ENCODE results near the gene PREX1. TPM values are rescaled to one million over a fixed set of nuclear protein-coding genes. Genes with fewer than 3 reads are reported as not detected.

PREX1 gene
- total RNA-seq, 1 donor from 2014 or later, result 20.8 TPM

GRCh38 chr20:48766961-48767960, 60.5 kb downstream of the PREX1 start:
- peaks cover 12% of the 10 kb centered on the region for H3K4me1 Mint-ChIP-seq (ENCODE audit: unreplicated experiment)
- peaks cover 3% of the 10 kb centered on the region for H3K36me3 Mint-ChIP-seq
- no peak overlapping the region for H3K27ac Mint-ChIP-seq
- DNase-seq (ENCODE audit: extremely low spot score, unreplicated experiment), result no peak
- no peak for TF ChIP-seq CTCF (conservative IDR thresholded peaks at IDR 0.05)
- no peaks in the 10 kb centered on the region for H3K9me3 Mint-ChIP-seq
- peaks cover 4% of the 10 kb centered on the region for H3K27me3 Mint-ChIP-seq
- H3K4me3 Mint-ChIP-seq, result no peak overlapping the region

GRCh38 chr20:48766205-48766604, 61.6 kb downstream of the PREX1 start:
- no peak for TF ChIP-seq CTCF (conservative IDR thresholded peaks at IDR 0.05)
- no peak overlapping the region for H3K4me3 Mint-ChIP-seq
- no peak overlapping the region for H3K27ac Mint-ChIP-seq
- H3K9me3 Mint-ChIP-seq, result no peaks in the 10 kb centered on the region
- H3K36me3 Mint-ChIP-seq, result peaks cover 3% of the 10 kb centered on the region
- peaks cover 12% of the 10 kb centered on the region for H3K4me1 Mint-ChIP-seq (ENCODE audit: unreplicated experiment)
- H3K27me3 Mint-ChIP-seq, result peaks cover 4% of the 10 kb centered on the region
- DNase-seq (ENCODE audit: extremely low spot score, unreplicated experiment), result no peak

GRCh38 chr20:48765359-48765758, 62.4 kb downstream of the PREX1 start:
- no peak for DNase-seq (ENCODE audit: extremely low spot score, unreplicated experiment)
- Mint-ChIP-seq H3K27me3 (peaks cover 4% of the 10 kb centered on the region), H3K27ac (no peak overlapping the region), H3K9me3 (no peaks in the 10 kb centered on the region), H3K4me3 (no peak overlapping the region), H3K4me1 (ENCODE audit: unreplicated experiment) (peaks cover 12% of the 10 kb centered on the region), H3K36me3 (peaks cover 3% of the 10 kb centered on the region)
- no peak for TF ChIP-seq CTCF (conservative IDR thresholded peaks at IDR 0.05)

GRCh38 chr20:48763216-48763914, 64.4 kb downstream of the PREX1 start:
- H3K27me3 Mint-ChIP-seq, result peaks cover 4% of the 10 kb centered on the region
- no peak overlapping the region for H3K4me3 Mint-ChIP-seq

GRCh38 chr20:48761874-48762273, 65.9 kb downstream of the PREX1 start:
- Mint-ChIP-seq H3K36me3 (peaks cover 3% of the 10 kb centered on the region), H3K27ac (no peak overlapping the region), H3K4me3 (no peak overlapping the region), H3K4me1 (ENCODE audit: unreplicated experiment) (peaks cover 8% of the 10 kb centered on the region), H3K27me3 (peaks cover 4% of the 10 kb centered on the region), H3K9me3 (no peaks in the 10 kb centered on the region)
- TF ChIP-seq CTCF (conservative IDR thresholded peaks at IDR 0.05), result no peak
- no peak for DNase-seq (ENCODE audit: extremely low spot score, unreplicated experiment)

More at GRCh38 chr20:48763216-48763914, 64.4 kb downstream of the PREX1 start:
- Mint-ChIP-seq H3K36me3 (peaks cover 3% of the 10 kb centered on the region), H3K27ac (no peak overlapping the region), H3K4me1 (ENCODE audit: unreplicated experiment) (peaks cover 14% of the 10 kb centered on the region), H3K9me3 (no peaks in the 10 kb centered on the region)
- DNase-seq (ENCODE audit: extremely low spot score, unreplicated experiment), result no peak
- TF ChIP-seq CTCF (conservative IDR thresholded peaks at IDR 0.05), result no peak

Measured in type B pancreatic cell (in vitro differentiated cells).